Neutrophil (primary cell): ENCODE measurements around the gene SRSF12.

Experiments
- H3K27ac ChIP-seq: fragments of 200-600 bp; sonication (generic); 2 replicates; pipeline ENCODE4 v1.5.1; 2016; ENCODE audit warnings: mild to moderate bottlenecking, moderate library complexity
- H3K27me3 ChIP-seq: fragments of 200-600 bp; sonication (generic); 2 replicates; pipeline ENCODE4 v1.6.0; 2016; ENCODE audit warnings: mild to moderate bottlenecking
- H3K36me3 ChIP-seq: fragments of 200-600 bp; sonication (generic); 2 replicates; pipeline ENCODE4 v1.5.1; 2017
- H3K4me1 ChIP-seq, 2 experiments: fragments of 200-600 bp in 1 of 2; sonication (generic) in 1 of 2; 1 replicate in 1 of 2; 2 replicates in 1 of 2; pipeline versions ENCODE4 v1.5.1 to v1.6.1; 2013 to 2016; ENCODE audit warnings: low read depth in 1 of 2, low read length in 1 of 2, mild to moderate bottlenecking in 1 of 2, moderate library complexity in 1 of 2; ENCODE audit not compliant: control insufficient read depth in 1 of 2, insufficient read depth in 1 of 2
- H3K4me3 ChIP-seq, 2 experiments: fragments of 200-600 bp in 1 of 2; sonication (generic) in 1 of 2; 1 replicate in 1 of 2; 2 replicates in 1 of 2; pipeline ENCODE4 v1.5.1; 2013 to 2016; ENCODE audit warnings: low read depth in 1 of 2, low read length in 1 of 2, mild to moderate bottlenecking in 1 of 2, moderate library complexity in 1 of 2
- H3K9me3 ChIP-seq: fragments of 200-600 bp; sonication (generic); 2 replicates; pipeline ENCODE4 v1.5.1; 2016
- TF ChIP-seq, protein P1 (sequence below): fragments of 200-600 bp; sonication (generic); IDR thresholded peaks from 2 replicates; pipeline ENCODE4 v1.5.1; 2016; ENCODE audit warnings: antibody characterized with exemption

SRSF12 gene

DNA sequence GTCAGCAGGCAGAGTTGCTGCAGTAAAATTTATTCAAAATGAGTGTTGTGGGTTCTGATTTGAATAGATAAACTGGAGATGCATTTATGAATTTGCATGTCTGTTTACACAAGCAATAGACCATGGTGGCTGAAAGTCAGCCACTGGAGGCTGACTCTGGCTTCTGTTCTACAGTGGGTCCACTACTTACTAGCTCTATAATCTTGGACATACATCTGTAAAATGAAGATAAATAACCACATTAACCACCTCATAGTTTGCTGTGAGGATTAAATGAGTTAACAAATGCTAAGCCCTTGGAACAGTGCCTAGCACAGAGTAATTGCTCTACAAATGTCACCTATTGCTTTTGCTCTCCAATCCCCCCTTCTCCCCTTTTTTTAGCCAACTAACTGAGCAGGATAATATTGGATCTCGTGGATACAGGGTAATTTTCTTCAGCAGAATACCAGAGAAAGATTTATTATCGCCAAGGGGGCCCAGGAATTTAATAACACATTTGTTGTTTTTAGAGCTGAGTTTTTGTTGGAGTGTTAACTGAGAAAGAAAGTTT lies 26.6 kb upstream of the SRSF12 start:
- Histone ChIP-seq H3K27me3 (no peaks in the 10 kb centered on the region), H3K36me3 (no peaks in the 10 kb centered on the region), H3K27ac (no peak overlapping the region), H3K4me1 (peaks cover 14 to 18% of the 10 kb centered on the region in 2 experiments), H3K4me3 (no peak overlapping the region), H3K9me3 (no peaks in the 10 kb centered on the region)
- TF ChIP-seq, protein P1, sequence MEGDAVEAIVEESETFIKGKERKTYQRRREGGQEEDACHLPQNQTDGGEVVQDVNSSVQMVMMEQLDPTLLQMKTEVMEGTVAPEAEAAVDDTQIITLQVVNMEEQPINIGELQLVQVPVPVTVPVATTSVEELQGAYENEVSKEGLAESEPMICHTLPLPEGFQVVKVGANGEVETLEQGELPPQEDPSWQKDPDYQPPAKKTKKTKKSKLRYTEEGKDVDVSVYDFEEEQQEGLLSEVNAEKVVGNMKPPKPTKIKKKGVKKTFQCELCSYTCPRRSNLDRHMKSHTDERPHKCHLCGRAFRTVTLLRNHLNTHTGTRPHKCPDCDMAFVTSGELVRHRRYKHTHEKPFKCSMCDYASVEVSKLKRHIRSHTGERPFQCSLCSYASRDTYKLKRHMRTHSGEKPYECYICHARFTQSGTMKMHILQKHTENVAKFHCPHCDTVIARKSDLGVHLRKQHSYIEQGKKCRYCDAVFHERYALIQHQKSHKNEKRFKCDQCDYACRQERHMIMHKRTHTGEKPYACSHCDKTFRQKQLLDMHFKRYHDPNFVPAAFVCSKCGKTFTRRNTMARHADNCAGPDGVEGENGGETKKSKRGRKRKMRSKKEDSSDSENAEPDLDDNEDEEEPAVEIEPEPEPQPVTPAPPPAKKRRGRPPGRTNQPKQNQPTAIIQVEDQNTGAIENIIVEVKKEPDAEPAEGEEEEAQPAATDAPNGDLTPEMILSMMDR, result no peak

DNA sequence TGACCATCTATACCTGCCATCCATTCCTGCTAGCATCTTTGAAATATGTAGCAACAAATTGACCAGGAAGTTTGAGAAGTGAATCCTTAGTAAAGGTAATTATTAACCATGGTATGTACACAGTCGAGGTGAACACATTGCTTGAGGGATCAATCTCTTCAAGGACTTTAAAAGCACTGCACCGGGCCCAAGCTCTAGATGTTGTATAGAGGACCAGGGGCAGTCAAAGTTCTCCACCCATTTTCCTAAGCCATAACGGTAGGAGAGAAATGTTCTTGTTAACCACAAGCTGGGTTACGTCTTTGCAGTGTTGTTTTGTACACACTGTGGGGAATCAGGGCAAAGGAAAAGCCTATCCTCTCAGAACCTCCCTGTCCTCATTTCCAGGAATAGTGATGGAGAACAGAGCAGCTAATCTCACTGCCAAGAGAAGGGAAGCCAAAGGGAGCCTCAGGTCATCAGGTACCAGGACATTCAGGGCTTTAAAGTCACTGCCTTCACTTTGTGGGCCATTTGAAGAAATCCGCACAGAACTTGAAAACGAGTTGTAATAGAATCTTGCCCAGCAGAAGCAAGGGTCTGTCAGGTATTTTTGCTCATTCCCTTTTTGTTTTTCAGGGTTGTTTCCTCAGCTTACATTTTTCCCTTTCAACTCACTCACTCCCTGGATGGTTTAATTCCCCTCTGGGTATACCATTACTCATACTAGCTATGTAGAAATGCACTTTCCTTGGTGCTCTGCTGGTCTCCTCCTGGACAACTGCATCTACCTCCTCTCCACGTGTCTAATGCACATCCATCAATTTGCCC lies 22.7 kb upstream of the SRSF12 start:
- Histone ChIP-seq H3K4me1 (peaks cover 2% of the 10 kb centered on the region in 2 experiments), H3K4me3 (no peak overlapping the region), H3K36me3 (no peaks in the 10 kb centered on the region), H3K27ac (no peak overlapping the region), H3K9me3 (no peaks in the 10 kb centered on the region), H3K27me3 (no peaks in the 10 kb centered on the region)
- TF ChIP-seq, protein P1, result no peak

DNA sequence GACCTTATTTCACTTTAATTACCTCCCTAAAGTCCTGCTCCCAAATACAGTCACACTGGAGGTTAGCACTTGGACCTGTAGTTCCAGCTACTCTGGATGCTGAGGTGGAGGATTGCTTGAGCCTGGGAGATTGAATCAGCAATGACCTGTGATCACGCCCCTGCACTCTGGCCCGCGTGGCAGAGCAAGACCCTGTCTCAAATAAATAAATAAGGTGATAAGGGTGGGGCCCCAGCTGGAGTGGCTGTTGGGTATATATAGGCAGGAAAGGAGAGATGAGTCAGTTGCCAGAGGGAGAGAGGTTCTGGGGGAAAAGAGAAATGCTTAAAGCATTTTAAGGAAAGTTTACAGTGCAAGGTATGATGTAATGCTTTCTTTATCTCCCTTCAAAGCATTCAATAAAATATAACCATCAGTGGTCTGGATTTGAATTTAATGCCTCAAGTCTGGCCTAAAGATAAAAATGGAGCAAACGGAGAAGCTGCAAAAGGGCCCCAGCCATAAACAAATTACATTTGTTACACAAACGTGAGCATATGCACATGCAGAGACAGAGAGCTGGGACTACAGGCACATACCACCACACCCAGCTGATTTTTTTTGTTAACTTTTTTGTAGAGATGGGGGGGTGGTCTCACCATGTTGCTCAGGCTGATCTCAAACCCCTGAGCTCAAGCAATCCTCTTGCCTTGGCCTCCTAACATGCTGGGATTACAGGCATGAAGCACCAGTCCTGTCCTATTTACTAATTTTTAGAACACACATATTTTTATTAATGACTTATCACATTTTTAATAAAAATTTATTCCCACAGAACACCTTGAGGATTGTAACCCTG lies 21.9 kb upstream of the SRSF12 start:
- no peaks in the 10 kb centered on the region for H3K27me3 ChIP-seq
- H3K4me1 ChIP-seq, result no peaks in the 10 kb centered on the region
- no peaks in the 10 kb centered on the region for H3K36me3 ChIP-seq
- TF ChIP-seq, protein P1, result no peak
- no peaks in the 10 kb centered on the region for H3K9me3 ChIP-seq
- no peak overlapping the region for H3K4me3 ChIP-seq
- no peak overlapping the region for H3K27ac ChIP-seq

- H3K27ac ChIP-seq, result no peak overlapping the region
- no peaks in the 10 kb centered on the region for H3K9me3 ChIP-seq
- H3K4me1 ChIP-seq, result no peaks in the 10 kb centered on the region
- no peak overlapping the region for H3K4me3 ChIP-seq
- TF ChIP-seq, protein P1, result no peak
- H3K27me3 ChIP-seq, result no peaks in the 10 kb centered on the region
- H3K36me3 ChIP-seq, result no peaks in the 10 kb centered on the region
Measured at GRCh38 chr6:89138173-89138572, 20.3 kb upstream of the SRSF12 start.

DNA sequence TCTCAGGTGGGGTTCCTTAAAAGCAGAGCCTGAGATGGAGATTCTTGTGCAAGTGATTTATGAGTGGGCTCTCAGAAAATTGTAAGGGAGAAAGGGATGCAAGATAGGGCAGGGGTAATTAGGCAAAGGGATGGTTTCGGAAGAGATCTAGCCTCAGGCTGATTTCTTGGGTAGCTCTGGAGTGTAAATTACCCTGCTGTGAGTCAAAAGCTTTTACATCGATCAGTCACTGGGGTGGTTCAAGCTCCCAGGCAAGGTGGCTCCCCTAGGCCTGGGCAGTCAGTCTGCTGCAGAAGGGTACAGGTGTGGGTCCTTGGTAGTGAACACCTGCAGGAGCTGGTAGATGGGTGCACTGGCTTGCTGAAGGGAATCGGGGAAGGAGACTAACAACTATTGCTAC lies 16.9 kb upstream of the SRSF12 start:
- no peaks in the 10 kb centered on the region for H3K27me3 ChIP-seq
- no peak overlapping the region for H3K27ac ChIP-seq
- no peaks in the 10 kb centered on the region for H3K9me3 ChIP-seq
- TF ChIP-seq, protein P1, result no peak
- H3K36me3 ChIP-seq, result no peaks in the 10 kb centered on the region
- H3K4me3 ChIP-seq, result no peak overlapping the region
- H3K4me1 ChIP-seq, result peaks cover 0 to 5% of the 10 kb centered on the region in 2 experiments
